Measurements from ENCODE around the gene SUPT3H.

SUPT3H gene

DNA sequence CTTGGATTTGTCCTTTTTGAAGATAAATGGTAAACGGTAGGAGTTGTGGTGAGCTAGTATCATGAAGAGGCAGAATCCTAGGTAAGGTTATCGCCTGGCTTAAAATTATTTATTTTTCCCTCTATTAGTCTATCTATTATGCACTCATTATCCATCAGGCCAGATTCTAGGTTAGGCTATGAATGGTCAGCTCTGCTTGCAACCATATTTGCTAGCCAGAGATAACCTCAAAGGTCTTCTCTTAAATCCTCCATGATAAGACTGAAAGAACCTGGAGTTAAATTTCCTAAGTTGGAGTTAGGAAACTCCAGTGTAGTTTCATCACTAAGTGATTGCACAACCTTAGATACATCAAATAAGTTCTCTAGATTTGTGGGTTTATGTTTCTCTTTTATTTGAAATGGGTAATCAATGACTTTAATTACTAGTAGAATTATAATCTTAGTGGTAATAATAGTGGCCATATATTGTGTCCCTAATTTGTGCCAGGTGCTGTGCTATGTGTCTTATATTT is 351.7 kb downstream of the SUPT3H start:
- H3K9me3 ChIP-seq (ENCODE audit: control extremely low read depth in 1 of 5, control insufficient read depth in 4 of 5, insufficient read depth in 2 of 5, low read depth in 1 of 5, low read length in 4 of 5): peaks cover 4 to 22% (median 6%) of the 10 kb centered on the region in 5 experiments
- ChIA-PET POLR2A (interaction anchor here (0.7 kb wide), 2 partner anchors 46 to 627 kb away, joined by 5 to 7 read pairs; no protein-coding TSS in a partner anchor), CTCF (interaction anchor here (0.6 to 1.4 kb wide), 3 partner anchors 11 to 219 kb away, joined by 3 read pairs; no protein-coding TSS in a partner anchor)
- H3K27ac ChIP-seq (ENCODE audit: insufficient read depth in 1 of 2, low read depth in 1 of 2, low read length in 2 of 2, poor library complexity in 1 of 2, severe bottlenecking in 2 of 2): no peak overlapping the region
- peaks cover 2 to 15% (median 4%) of the 10 kb centered on the region in 4 experiments for H3K4me1 ChIP-seq (ENCODE audit: control extremely low read depth in 1 of 4, control insufficient read depth in 4 of 4, insufficient read depth in 4 of 4, low read length in 3 of 4)
- no peak overlapping the region for H3K4me3 ChIP-seq (ENCODE audit: control insufficient read depth in 1 of 7, extremely low read depth in 1 of 7, insufficient read depth in 4 of 7, low read depth in 2 of 7, low read length in 6 of 7)
- no peaks in the 10 kb centered on the region for H3K36me3 ChIP-seq (ENCODE audit: control insufficient read depth in 4 of 4, insufficient read depth in 4 of 4, low read length in 3 of 4)
- no peak for DNase-seq
- no peaks in the 10 kb centered on the region for H3K27me3 ChIP-seq (replicated peaks in 2 of 5; ENCODE audit: control insufficient read depth in 4 of 5, insufficient read depth in 5 of 5, low read length in 4 of 5)
- WGBS (ENCODE audit: insufficient coverage): no CpG with 5 or more reads among the region's 2 CpGs

- no peak overlapping the region for H3K27ac ChIP-seq (ENCODE audit: insufficient read depth in 1 of 2, low read depth in 1 of 2, low read length in 2 of 2, poor library complexity in 1 of 2, severe bottlenecking in 2 of 2)
- peaks cover 4 to 22% (median 6%) of the 10 kb centered on the region in 5 experiments for H3K9me3 ChIP-seq (ENCODE audit: control extremely low read depth in 1 of 5, control insufficient read depth in 4 of 5, insufficient read depth in 2 of 5, low read depth in 1 of 5, low read length in 4 of 5)
- ChIA-PET CTCF (interaction anchor here (1.4 kb wide), 1 partner anchor 9 kb away, joined by 3 read pairs; no protein-coding TSS in a partner anchor), POLR2A (no interaction called here)
- 100% methylated on average over 3 of the region's 3 CpGs for WGBS (ENCODE audit: insufficient coverage)
- no peaks in the 10 kb centered on the region for H3K36me3 ChIP-seq (ENCODE audit: control insufficient read depth in 4 of 4, insufficient read depth in 4 of 4, low read length in 3 of 4)
- H3K4me1 ChIP-seq (ENCODE audit: control extremely low read depth in 1 of 4, control insufficient read depth in 4 of 4, insufficient read depth in 4 of 4, low read length in 3 of 4): peaks cover 5 to 23% (median 7%) of the 10 kb centered on the region in 4 experiments
- H3K27me3 ChIP-seq (replicated peaks in 2 of 5; ENCODE audit: control insufficient read depth in 4 of 5, insufficient read depth in 5 of 5, low read length in 4 of 5): no peaks in the 10 kb centered on the region
- DNase-seq: no peak
- H3K4me3 ChIP-seq (ENCODE audit: control insufficient read depth in 1 of 7, extremely low read depth in 1 of 7, insufficient read depth in 4 of 7, low read depth in 2 of 7, low read length in 6 of 7): no peak overlapping the region
Measured at GRCh38 chr6:45024610-45025009, 353.1 kb downstream of the SUPT3H start.

DNA sequence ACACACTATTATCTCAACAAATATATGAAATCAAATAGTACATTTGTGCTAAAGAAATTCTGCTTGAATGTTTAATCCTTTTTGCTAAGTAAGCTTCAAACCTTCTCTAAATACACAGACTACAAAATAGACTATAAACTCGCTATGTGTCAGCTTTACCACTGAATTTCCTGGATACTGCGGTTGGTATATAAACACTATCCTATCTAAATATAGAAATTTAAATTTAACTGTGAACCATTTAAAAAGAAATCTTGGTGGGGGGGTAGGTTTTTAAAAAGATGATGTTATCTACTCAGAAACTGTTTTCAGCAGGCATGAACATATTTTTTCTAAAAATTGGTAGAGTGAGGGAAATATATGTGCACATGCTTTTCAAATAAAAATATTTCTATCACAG is 356.1 kb downstream of the SUPT3H start:
- Histone ChIP-seq H3K27me3 (replicated peaks in 2 of 5; ENCODE audit: control insufficient read depth in 4 of 5, insufficient read depth in 5 of 5, low read length in 4 of 5) (no peaks in the 10 kb centered on the region), H3K4me3 (ENCODE audit: control insufficient read depth in 1 of 7, extremely low read depth in 1 of 7, insufficient read depth in 4 of 7, low read depth in 2 of 7, low read length in 6 of 7) (peak overlapping the region in 1 of 7 experiments; percentile 45), H3K36me3 (ENCODE audit: control insufficient read depth in 4 of 4, insufficient read depth in 4 of 4, low read length in 3 of 4) (no peaks in the 10 kb centered on the region), H3K4me1 (ENCODE audit: control extremely low read depth in 1 of 4, control insufficient read depth in 4 of 4, insufficient read depth in 4 of 4, low read length in 3 of 4) (peaks cover 5 to 23% (median 7%) of the 10 kb centered on the region in 4 experiments), H3K9me3 (ENCODE audit: control extremely low read depth in 1 of 5, control insufficient read depth in 4 of 5, insufficient read depth in 2 of 5, low read depth in 1 of 5, low read length in 4 of 5) (peaks cover 0 to 6% (median under 1%) of the 10 kb centered on the region in 5 experiments), H3K27ac (ENCODE audit: insufficient read depth in 1 of 2, low read depth in 1 of 2, low read length in 2 of 2, poor library complexity in 1 of 2, severe bottlenecking in 2 of 2) (peak overlapping the region; percentile 82 to 90)
- POLR2A ChIA-PET: interaction anchor here (0.5 kb wide), 1 partner anchor 91 kb away, joined by 4 read pairs; no protein-coding TSS in a partner anchor
- DNase-seq: peak; percentile 69 to 94 (median 91)
- WGBS (ENCODE audit: insufficient coverage): no CpG with 5 or more reads among the region's 2 CpGs
- CTCF ChIA-PET: no interaction called here

DNA sequence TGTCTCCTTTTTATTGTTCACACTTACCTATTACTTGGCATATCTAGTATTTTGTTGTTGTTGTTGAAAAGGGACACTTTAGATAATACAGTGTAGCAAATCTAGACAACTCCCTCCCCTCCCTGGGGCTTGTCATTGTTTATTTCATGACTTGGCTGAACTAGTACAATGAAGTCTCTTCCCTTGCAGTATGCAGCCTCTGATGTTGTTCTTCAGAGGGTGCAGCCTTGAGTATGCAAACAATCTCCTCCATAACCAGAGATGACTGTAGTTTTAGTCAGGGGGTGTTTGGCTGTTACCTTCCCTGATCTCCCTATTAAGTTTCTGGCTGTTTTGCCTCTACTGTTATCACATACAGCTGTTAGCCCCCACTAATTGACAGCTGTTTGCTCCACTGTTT is 365.0 kb downstream of the SUPT3H start:
- CTCF ChIA-PET: no interaction called here
- Histone ChIP-seq H3K36me3 (ENCODE audit: control insufficient read depth in 4 of 4, insufficient read depth in 4 of 4, low read length in 3 of 4) (peaks cover 0 to 26% (median 2%) of the 10 kb centered on the region in 4 experiments), H3K9me3 (ENCODE audit: control extremely low read depth in 1 of 5, control insufficient read depth in 4 of 5, insufficient read depth in 2 of 5, low read depth in 1 of 5, low read length in 4 of 5) (peaks cover 0 to 15% (median 7%) of the 10 kb centered on the region in 5 experiments), H3K4me3 (ENCODE audit: control insufficient read depth in 1 of 7, extremely low read depth in 1 of 7, insufficient read depth in 4 of 7, low read depth in 2 of 7, low read length in 6 of 7) (no peak overlapping the region), H3K27me3 (replicated peaks in 2 of 5; ENCODE audit: control insufficient read depth in 4 of 5, insufficient read depth in 5 of 5, low read length in 4 of 5) (no peaks in the 10 kb centered on the region), H3K27ac (ENCODE audit: insufficient read depth in 1 of 2, low read depth in 1 of 2, low read length in 2 of 2, poor library complexity in 1 of 2, severe bottlenecking in 2 of 2) (no peak overlapping the region), H3K4me1 (ENCODE audit: control extremely low read depth in 1 of 4, control insufficient read depth in 4 of 4, insufficient read depth in 4 of 4, low read length in 3 of 4) (no peaks in the 10 kb centered on the region)
- no peak for DNase-seq
- POLR2A ChIA-PET: no interaction called here

DNA sequence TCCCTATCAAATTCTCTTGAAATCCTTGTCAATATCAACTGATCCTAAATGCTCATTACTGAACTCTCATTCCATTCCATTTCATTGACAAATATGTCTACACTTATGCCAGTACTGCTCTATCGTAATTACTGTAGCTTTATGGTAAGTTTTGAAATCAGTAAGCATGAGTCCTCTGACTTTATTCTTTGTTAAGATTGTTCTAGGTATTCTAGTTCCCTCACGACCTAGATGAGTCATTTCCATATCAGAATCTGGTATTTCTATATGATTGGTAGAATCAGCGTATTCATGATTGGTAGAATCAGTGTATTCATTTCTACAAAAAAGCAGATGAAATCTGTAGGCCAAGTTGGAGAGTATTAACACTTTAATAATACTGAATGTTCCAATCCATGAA is 368.2 kb downstream of the SUPT3H start:
- no peak overlapping the region for H3K4me3 ChIP-seq (ENCODE audit: control insufficient read depth in 1 of 7, extremely low read depth in 1 of 7, insufficient read depth in 4 of 7, low read depth in 2 of 7, low read length in 6 of 7)
- no peaks in the 10 kb centered on the region for H3K27me3 ChIP-seq (replicated peaks in 2 of 5; ENCODE audit: control insufficient read depth in 4 of 5, insufficient read depth in 5 of 5, low read length in 4 of 5)
- no peak for DNase-seq
- H3K9me3 ChIP-seq (ENCODE audit: control extremely low read depth in 1 of 5, control insufficient read depth in 4 of 5, insufficient read depth in 2 of 5, low read depth in 1 of 5, low read length in 4 of 5): peaks cover 0 to 15% (median 7%) of the 10 kb centered on the region in 5 experiments
- H3K4me1 ChIP-seq (ENCODE audit: control extremely low read depth in 1 of 4, control insufficient read depth in 4 of 4, insufficient read depth in 4 of 4, low read length in 3 of 4): no peaks in the 10 kb centered on the region
- ChIA-PET CTCF (no interaction called here), POLR2A (no interaction called here)
- H3K36me3 ChIP-seq (ENCODE audit: control insufficient read depth in 4 of 4, insufficient read depth in 4 of 4, low read length in 3 of 4): peaks cover 0 to 26% (median 2%) of the 10 kb centered on the region in 4 experiments
- WGBS (ENCODE audit: insufficient coverage): 100% methylated on average over 1 of the region's 3 CpGs
- no peak overlapping the region for H3K27ac ChIP-seq (ENCODE audit: insufficient read depth in 1 of 2, low read depth in 1 of 2, low read length in 2 of 2, poor library complexity in 1 of 2, severe bottlenecking in 2 of 2)

GRCh38 chr6:45006893-45007292 is 370.8 kb downstream of the SUPT3H start:
- Histone ChIP-seq H3K4me1 (ENCODE audit: control extremely low read depth in 1 of 4, control insufficient read depth in 4 of 4, insufficient read depth in 4 of 4, low read length in 3 of 4) (peaks cover 0 to 3% (median 0%) of the 10 kb centered on the region in 4 experiments), H3K4me3 (ENCODE audit: control insufficient read depth in 1 of 7, extremely low read depth in 1 of 7, insufficient read depth in 4 of 7, low read depth in 2 of 7, low read length in 6 of 7) (no peak overlapping the region), H3K9me3 (ENCODE audit: control extremely low read depth in 1 of 5, control insufficient read depth in 4 of 5, insufficient read depth in 2 of 5, low read depth in 1 of 5, low read length in 4 of 5) (peaks cover 0 to 12% (median 0%) of the 10 kb centered on the region in 5 experiments), H3K36me3 (ENCODE audit: control insufficient read depth in 4 of 4, insufficient read depth in 4 of 4, low read length in 3 of 4) (peaks cover 0 to 6% (median 0%) of the 10 kb centered on the region in 4 experiments), H3K27ac (ENCODE audit: insufficient read depth in 1 of 2, low read depth in 1 of 2, low read length in 2 of 2, poor library complexity in 1 of 2, severe bottlenecking in 2 of 2) (no peak overlapping the region), H3K27me3 (replicated peaks in 2 of 5; ENCODE audit: control insufficient read depth in 4 of 5, insufficient read depth in 5 of 5, low read length in 4 of 5) (no peaks in the 10 kb centered on the region)
- no peak for DNase-seq
- ChIA-PET CTCF (no interaction called here), POLR2A (no interaction called here)
- WGBS (ENCODE audit: insufficient coverage): no CpG with 5 or more reads among the region's 3 CpGs

GRCh38 chr6:45003961-45004360 is 373.8 kb downstream of the SUPT3H start:
- Histone ChIP-seq H3K4me3 (ENCODE audit: control insufficient read depth in 1 of 7, extremely low read depth in 1 of 7, insufficient read depth in 4 of 7, low read depth in 2 of 7, low read length in 6 of 7) (no peak overlapping the region), H3K27ac (ENCODE audit: insufficient read depth in 1 of 2, low read depth in 1 of 2, low read length in 2 of 2, poor library complexity in 1 of 2, severe bottlenecking in 2 of 2) (no peak overlapping the region), H3K9me3 (ENCODE audit: control extremely low read depth in 1 of 5, control insufficient read depth in 4 of 5, insufficient read depth in 2 of 5, low read depth in 1 of 5, low read length in 4 of 5) (peaks cover 0 to 4% (median 0%) of the 10 kb centered on the region in 5 experiments), H3K4me1 (ENCODE audit: control extremely low read depth in 1 of 4, control insufficient read depth in 4 of 4, insufficient read depth in 4 of 4, low read length in 3 of 4) (peaks cover 0 to 3% (median 0%) of the 10 kb centered on the region in 4 experiments), H3K27me3 (replicated peaks in 2 of 5; ENCODE audit: control insufficient read depth in 4 of 5, insufficient read depth in 5 of 5, low read length in 4 of 5) (no peaks in the 10 kb centered on the region), H3K36me3 (ENCODE audit: control insufficient read depth in 4 of 4, insufficient read depth in 4 of 4, low read length in 3 of 4) (no peaks in the 10 kb centered on the region)
- ChIA-PET POLR2A (no interaction called here), CTCF (no interaction called here)
- DNase-seq: no peak
- WGBS (ENCODE audit: insufficient coverage): no CpG with 5 or more reads among the region's 2 CpGs

Measured in common myeloid progenitor, CD34-positive (primary cell).